Measurements from ENCODE around the gene CFAP298.
"Not testable (repeated sequence)": the region's sequence is repeated elsewhere in the genome, so short reads cannot be mapped to it uniquely, and the experiment has no call there.

CFAP298 gene

GRCh38 chr21:32569261-32570230, 42.6 kb downstream of the CFAP298 start:
- DNase-seq (ENCODE audit: low read depth in 1 of 2, low spot score in 1 of 2): peak; percentile 58 to 69

DNA sequence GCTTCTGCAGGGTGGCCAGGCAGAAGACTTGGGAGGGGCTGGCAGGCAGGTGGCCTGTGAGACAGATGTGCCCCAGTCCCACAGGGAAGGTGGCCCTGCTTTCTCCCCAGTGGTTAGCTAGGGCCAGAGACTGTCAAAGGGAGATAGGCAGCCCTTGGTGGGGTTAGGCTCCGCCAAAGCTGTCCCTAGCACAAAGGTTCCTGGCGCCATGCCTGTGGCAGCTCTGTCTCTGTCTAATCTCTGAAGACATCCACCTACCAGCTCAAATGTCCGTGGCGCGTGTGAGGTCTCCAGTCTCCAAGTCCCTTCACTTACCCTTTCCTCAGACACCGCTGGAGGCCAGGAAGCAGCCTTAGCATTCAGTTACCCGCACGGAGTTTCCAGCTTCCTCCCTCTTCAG, 44.6 kb downstream of the CFAP298 start:
- no peak for DNase-seq (ENCODE audit: low read depth in 1 of 2, low spot score in 1 of 2)

DNA sequence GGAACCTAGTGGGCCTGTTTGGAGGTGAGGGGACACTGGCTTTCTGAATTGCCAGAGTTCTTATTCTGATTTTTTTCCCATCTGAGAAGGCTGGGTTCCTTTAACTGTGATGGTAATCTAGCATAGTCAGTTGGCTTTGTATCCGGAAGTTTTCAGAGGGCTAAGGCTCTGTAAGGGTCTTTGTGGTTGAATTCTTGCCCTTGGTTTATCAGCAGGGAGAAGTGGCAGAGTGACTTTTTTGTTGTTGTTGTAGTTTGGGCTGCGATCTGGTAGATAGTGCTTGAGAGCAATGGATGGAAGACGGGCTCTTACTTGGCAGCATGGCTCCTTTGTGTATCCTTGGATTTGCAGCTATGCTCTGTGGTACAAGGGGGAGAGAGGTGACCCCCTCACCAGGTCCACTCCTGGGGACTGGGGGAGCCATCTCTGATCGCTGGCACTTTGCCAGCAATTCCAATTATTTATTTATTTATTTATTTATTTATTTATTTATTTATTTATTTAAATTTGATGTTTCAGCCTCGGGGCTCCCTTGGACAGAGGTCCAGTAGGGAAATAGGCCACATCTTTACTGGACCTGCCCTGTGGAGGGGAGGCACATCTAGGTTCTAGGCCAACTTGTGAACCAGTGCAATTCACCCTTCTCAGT, 45.3 kb downstream of the CFAP298 start:
- DNase-seq (ENCODE audit: low read depth in 1 of 2, low spot score in 1 of 2): no peak

GRCh38 chr21:32565856-32566465, 46.2 kb downstream of the CFAP298 start:
- no peak for DNase-seq (ENCODE audit: low read depth in 1 of 2, low spot score in 1 of 2)

GRCh38 chr21:32562915-32563314, 49.3 kb downstream of the CFAP298 start:
- DNase-seq (ENCODE audit: low read depth in 1 of 2, low spot score in 1 of 2): no peak

- DNase-seq (ENCODE audit: low read depth in 1 of 2, low spot score in 1 of 2): no peak
Measured at GRCh38 chr21:32562426-32562825, 49.8 kb downstream of the CFAP298 start.

DNA sequence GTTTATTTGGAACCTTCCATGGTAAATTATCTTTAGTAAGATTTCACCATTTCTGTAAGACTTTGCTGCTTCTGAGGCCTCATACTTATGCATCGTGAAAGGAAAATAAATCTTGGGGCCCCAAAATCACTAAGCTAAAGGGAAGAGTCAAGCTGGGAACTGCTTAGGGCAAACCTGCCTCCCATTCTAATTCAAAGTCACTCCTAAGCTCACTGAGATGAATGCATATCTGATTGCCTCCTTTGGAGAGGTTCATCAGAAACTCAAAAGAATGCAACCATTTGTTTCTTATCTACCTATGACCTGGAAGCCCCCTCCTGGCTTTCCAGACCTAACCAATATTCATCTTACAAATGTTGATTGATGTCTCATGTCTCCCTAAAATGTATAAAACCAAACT, 50.7 kb downstream of the CFAP298 start:
- DNase-seq (ENCODE audit: low read depth in 1 of 2, low spot score in 1 of 2): not testable (repeated sequence)

DNA sequence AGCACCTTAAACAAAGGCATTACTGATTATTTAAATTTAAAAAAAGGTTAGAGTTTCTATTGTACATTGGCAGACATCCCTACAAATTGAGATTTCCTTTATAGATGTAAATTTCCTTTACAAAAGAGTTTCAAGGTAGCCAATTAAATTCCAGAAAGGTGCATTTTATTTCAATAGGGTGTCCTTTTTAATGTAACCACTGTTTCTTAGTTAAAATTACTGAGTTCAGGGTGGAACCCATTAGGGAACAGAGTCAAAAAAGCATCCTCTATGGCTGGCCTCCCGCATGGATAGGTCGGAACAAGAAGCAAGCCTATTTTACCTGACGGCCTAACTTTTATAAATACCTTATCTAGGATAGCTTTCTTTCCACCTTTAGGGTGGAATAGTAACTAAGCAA, 51.3 kb downstream of the CFAP298 start:
- DNase-seq (ENCODE audit: low read depth in 1 of 2, low spot score in 1 of 2): no peak

DNA sequence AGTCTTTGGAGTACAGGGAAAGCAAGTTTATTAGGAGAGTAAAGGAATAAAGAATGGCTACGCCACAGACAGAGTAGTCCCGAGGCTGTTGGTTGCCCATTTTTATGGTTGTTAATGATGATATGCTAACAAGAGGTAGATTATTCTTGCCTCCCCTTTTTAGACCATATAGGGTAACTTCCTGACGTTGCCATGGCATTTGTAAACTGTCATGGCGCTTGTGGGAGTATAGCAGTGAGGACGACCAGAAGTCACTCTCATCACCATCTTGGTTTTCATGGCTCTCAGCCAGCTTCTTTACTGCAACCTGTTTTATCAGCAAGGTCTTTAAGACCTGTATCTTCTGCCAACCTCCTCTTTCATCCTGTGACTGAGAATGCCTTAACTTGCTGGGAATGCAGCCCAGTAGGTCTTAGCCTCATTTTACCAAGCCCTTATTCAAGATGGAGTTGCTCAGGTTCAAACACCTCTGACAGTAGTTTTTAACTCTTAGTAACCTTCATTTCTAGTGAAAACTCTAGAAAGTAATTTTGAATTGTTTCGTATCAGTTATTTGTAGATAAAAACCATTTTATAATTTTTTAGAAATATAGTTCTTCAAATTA, 53.1 kb downstream of the CFAP298 start:
- DNase-seq (ENCODE audit: low read depth in 1 of 2, low spot score in 1 of 2): no peak

DNA sequence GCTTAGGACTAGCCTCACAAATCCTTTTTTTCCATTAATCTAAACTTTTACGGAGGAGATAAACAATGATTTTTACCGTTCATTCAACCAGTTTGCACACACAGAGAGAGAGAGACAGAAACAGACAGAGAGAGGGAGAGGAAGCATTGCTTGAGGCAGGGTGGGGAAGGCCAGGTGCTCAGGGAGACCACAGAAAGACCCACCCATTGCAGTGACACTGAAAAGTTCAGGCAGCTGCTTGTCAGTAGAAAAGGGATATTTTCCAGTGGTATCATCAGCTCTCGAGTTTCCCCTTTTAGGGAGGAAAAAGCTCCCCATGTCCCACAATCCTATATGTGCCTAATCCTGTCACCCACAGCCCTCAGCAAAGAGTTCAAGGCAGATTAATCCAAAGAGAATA, 54.1 kb downstream of the CFAP298 start:
- DNase-seq (ENCODE audit: low read depth in 1 of 2, low spot score in 1 of 2): no peak

DNA sequence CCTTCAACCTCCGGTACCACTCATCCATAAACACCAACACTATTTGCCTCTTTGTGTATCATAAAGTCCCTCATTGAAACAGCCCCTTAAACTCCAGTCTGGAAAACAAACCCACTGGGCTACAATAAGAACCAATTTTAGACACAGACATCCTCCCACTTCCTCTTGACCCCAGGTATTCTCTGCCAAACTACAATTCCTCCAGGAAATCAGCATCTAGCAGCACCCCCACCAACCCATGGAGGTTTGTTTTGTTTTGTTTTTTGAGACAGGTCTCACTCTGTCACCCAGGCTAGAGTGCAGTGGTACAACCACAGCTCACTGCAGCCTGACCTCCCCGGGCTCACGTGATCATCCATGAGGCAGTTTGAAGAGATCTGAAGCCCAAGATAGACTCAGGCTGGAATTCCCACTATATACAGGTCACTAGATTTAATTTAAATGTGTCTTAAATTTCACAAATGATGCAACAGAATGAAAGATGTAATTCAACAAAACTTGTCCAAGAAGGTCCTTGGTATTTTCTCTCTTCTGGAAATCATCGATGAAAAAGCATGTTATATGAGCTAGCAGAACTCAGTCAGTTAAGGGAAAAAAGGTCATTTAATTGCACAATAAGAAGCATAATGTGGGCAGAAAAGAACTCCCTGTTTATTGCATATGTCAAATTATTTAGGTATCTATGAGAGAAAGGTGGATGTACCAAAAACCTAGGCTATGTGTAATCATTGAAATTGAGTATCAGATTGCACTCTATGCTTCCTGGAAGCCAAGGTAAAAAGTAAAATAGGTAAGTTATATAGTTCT, 57.1 kb downstream of the CFAP298 start:
- no peak for DNase-seq (ENCODE audit: low read depth in 1 of 2, low spot score in 1 of 2)

- no peak for DNase-seq (ENCODE audit: low read depth in 1 of 2, low spot score in 1 of 2)
Measured at GRCh38 chr21:32549886-32550285, 62.3 kb downstream of the CFAP298 start.

- DNase-seq (ENCODE audit: low read depth in 1 of 2, low spot score in 1 of 2): no peak
Measured at GRCh38 chr21:32549440-32549839, 62.7 kb downstream of the CFAP298 start.

Measured in activated CD4-positive, alpha-beta T cell treated with anti-CD3 and anti-CD28 coated beads, Interleukin-2, amount 50 U/mL, for 24 hours (primary cell).